ENCODE data around the gene UQCC3. TPM values are rescaled to one million over a fixed set of nuclear protein-coding genes. Genes with fewer than 3 reads are reported as not detected.

The UQCC3 gene, protein sequence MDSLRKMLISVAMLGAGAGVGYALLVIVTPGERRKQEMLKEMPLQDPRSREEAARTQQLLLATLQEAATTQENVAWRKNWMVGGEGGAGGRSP
- 27.0 to 39.9 TPM (median 36.2 TPM) in 5 replicates for total RNA-seq (2022; extraction: Qiagen RNA extraction)

DNA sequence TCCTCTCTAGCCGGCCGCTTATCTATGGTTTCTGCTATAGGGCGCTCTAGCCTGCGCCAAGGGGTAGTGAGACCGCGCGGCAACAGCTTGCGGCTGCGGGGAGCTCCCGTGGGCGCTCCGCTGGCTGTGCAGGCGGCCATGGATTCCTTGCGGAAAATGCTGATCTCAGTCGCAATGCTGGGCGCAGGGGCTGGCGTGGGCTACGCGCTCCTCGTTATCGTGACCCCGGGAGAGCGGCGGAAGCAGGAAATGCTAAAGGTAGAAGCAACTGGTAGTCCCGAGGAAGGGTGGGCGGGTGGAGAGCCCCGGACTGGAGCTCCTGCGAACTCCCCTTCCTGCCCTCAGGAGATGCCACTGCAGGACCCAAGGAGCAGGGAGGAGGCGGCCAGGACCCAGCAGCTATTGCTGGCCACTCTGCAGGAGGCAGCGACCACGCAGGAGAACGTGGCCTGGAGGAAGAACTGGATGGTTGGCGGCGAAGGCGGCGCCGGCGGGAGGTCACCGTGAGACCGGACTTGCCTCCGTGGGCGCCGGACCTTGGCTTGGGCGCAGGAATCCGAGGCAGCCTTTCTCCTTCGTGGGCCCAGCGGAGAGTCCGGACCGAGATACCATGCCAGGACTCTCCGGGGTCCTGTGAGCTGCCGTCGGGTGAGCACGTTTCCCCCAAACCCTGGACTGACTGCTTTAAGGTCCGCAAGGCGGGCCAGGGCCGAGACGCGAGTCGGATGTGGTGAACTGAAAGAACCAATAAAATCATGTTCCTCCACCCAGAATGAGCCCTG is at the start of gene UQCC3, which contains the start of gene LBHD1:
Gene UQCC3, plus strand, starts transcription at position 66 of the 782 bp plus-strand sequence. Its CDS starts 73 bp downstream, at position 139.
Gene LBHD1, minus strand, starts transcription at position 660 of the 782 bp plus-strand sequence. CDS start 2,236 bp downstream, outside the sequence.

DNA sequence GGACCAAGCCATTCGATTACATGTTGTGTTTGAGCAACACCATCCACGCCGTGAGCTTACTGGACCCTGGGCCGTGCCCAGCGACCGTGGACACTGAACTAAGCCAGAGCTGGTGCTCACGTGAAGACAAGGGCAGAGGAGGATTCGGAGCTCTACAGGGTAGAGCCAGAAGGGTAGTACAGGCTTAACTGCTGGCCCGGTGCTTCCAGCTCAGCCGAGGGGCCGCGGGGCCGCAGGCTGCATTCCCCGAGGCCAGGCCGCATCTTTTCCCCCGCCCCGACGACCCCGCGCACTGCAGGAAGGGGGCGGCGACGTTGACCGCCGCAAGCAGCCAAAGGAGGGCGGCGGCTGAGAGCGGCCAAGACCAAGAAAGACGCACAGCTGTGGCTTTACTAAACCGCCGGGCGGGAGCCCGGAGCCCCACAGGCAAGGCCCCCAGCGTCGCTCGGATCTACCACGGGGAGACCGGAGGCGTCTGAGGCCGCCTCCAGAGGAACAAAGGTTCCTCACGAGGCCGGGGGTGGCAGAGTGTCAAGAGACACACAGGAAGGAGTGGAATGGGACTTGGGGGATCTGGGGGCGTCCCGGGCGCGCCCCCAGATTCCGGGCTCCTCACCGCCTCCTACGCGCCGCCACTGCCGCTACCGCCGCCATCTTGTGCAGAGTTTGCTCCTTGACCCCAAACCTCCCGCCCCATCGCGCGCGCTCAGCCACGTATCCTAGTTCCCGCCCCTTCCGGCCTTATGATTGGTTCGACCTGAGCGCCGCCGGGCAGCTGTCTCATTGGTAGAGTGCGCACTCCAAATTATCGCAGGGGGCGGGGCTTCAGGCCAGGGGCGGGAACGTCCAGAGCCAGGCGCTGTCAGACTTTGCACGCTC is 25.3 kb upstream of the UQCC3 start, which contains the start of gene GANAB:
Gene GANAB, minus strand, starts transcription at position 668 of the 879 bp plus-strand sequence. Its CDS starts 14 bp downstream, at position 654.

GRCh38 chr11:62665075-62665598 is 6.3 kb upstream of the UQCC3 start, which contains the start of the genes C11orf98 and CSKMT:
Gene C11orf98, minus strand, starts transcription at chr11:62665210. Its CDS starts 41 bp downstream, at chr11:62665169.
Gene CSKMT, plus strand, starts transcription at chr11:62665312. Its CDS starts 568 bp downstream, at chr11:62665880.

DNA sequence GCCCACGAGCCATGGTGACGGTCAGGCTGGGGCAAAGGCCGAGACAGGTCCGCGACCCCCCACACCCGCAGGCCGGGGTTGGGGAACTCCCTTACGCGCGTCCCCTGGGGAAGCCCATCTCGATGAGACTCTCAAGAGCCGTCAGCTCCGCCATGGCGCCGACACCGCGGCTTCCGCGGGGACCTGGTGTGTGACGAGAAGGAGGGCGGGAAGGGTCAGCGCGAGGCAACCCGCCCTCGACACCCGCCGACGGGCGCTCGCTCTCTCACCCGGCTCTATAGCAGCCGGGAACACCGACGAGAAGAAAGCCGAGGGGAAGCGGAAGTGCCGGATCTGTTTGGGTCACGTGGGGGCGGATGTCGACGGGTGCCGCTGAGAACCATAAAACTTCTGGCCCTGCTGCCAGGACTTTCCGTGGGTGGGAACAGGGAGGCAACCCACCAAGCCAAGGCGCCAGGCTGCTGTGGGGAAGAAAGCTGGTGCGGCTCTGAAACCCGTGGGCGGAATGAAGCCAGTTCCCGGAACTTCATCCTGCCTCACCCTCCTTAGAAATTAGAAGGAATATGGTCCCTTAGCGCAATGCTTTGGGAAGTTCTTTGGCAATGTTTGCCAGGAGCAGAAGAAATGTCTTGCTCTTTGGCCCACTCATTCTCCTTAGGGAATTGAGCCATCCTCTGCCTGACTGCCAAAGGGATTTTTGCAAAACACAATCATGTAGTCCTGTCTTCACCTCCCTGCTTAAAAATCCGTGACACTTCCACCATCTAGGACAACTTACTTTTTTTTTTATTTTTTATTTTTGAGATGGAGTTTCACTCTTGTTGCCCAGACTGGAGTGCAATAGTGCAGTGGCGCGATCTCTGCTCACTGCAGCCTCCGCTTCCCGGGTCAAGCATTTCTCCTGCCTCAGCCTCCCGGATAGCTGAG is 7.6 kb downstream of the UQCC3 start, which contains the start of gene UBXN1:
Gene UBXN1, minus strand, starts transcription at position 304 of the 927 bp plus-strand sequence. Its CDS starts 150 bp downstream, at position 154.

GRCh38 chr11:62689421-62690183 is 18.1 kb downstream of the UQCC3 start, which contains the start of gene LRRN4CL:
Gene LRRN4CL, minus strand, starts transcription at chr11:62689530. Its CDS starts 1,022 bp downstream, at chr11:62688508.

DNA sequence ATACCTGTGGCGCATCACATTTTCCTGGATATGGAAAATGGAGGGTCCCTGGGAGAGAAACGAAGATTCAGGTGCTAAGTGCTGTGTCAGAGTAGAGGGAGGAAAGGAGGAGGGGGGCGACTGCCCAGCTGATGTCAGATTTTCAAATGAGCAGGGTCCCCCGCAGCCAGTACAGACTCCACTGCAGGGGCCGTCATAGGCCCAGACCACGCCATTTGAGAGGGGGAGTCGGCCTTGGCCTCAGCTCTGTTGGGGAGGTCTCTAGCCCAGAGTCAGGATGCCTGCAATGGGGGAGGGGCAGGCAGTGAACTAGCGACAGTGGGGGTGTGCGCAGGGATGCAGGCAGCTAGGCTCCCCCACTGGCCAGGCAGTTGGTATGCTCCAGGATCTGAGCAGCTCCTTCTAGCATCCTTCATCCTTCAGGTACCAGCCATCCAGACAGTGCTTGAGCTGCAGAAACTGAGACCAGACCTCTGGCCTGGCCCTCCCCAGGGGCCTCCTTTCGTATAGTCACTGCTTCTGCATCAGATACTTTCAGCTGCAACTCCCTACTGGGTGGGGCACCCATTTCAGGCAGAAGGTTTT is 35.9 kb downstream of the UQCC3 start, which contains the start of the genes BSCL2 and GNG3:
Gene BSCL2, minus strand, starts transcription at position 148 of the 585 bp plus-strand sequence. CDS start 229 bp downstream, outside the sequence.
Gene GNG3, plus strand, starts transcription at position 400 of the 585 bp plus-strand sequence. CDS start 620 bp downstream, outside the sequence.

Other genes starting within 250 kb of the UQCC3 start
- 288 to 390 TPM (median 357 TPM) in 5 replicates for gene AHNAK, start 124.9 kb upstream of the UQCC3 start, total RNA-seq (2022; extraction: Qiagen RNA extraction)
- gene EEF1G, start 97.8 kb upstream of the UQCC3 start, total RNA-seq (2022; extraction: Qiagen RNA extraction): 1,940 to 2,067 TPM (median 1,987 TPM) in 5 replicates
- 13.6 to 16.7 TPM (median 16.4 TPM) in 5 replicates for gene TUT1, start 80.2 kb upstream of the UQCC3 start, total RNA-seq (2022; extraction: Qiagen RNA extraction)
- 84.2 to 90.9 TPM (median 87.8 TPM) in 5 replicates for gene MTA2, start 69.8 kb upstream of the UQCC3 start, total RNA-seq (2022; extraction: Qiagen RNA extraction)
- gene EML3, start 58.9 kb upstream of the UQCC3 start, total RNA-seq (2022; extraction: Qiagen RNA extraction): 18.3 to 27.8 TPM (median 22.2 TPM) in 5 replicates
- 3.5 to 4.8 TPM (median 4.3 TPM) in 5 replicates for gene ROM1, start 58.4 kb upstream of the UQCC3 start, total RNA-seq (2022; extraction: Qiagen RNA extraction)
- 40.7 to 59.1 TPM (median 53.6 TPM) in 5 replicates for gene B3GAT3, start 49.7 kb upstream of the UQCC3 start, total RNA-seq (2022; extraction: Qiagen RNA extraction)
- 226 to 272 TPM (median 254 TPM) in 5 replicates for gene GANAB, start 25.1 kb upstream of the UQCC3 start, total RNA-seq (2022; extraction: Qiagen RNA extraction)
- 16.6 to 22.4 TPM (median 21.4 TPM) in 5 replicates for gene INTS5, start 18.4 kb upstream of the UQCC3 start, total RNA-seq (2022; extraction: Qiagen RNA extraction)
- 120 to 142 TPM (median 133 TPM) in 5 replicates for gene C11orf98, start 6.5 kb upstream of the UQCC3 start, total RNA-seq (2022; extraction: Qiagen RNA extraction)
- 9.8 to 16.3 TPM (median 14.4 TPM) in 5 replicates for gene CSKMT, start 6.4 kb upstream of the UQCC3 start, total RNA-seq (2022; extraction: Qiagen RNA extraction)
- gene LBHD1, start 594 bp downstream of the UQCC3 start, total RNA-seq (2022; extraction: Qiagen RNA extraction): 3.1 to 5.1 TPM (median 4.6 TPM) in 5 replicates
- gene UBXN1, start 7.4 kb downstream of the UQCC3 start, total RNA-seq (2022; extraction: Qiagen RNA extraction): 102 to 125 TPM (median 116 TPM) in 5 replicates
- 0.06 to 0.24 TPM (median 0.09 TPM) in 4 of 5 replicates, not detected in the other for gene LRRN4CL, start 17.9 kb downstream of the UQCC3 start, total RNA-seq (2022; extraction: Qiagen RNA extraction)
- 54.7 to 81.4 TPM (median 71.3 TPM) in 5 replicates for gene BSCL2, start 35.8 kb downstream of the UQCC3 start, total RNA-seq (2022; extraction: Qiagen RNA extraction)
- not detected in 5 replicates for gene GNG3, start 36.0 kb downstream of the UQCC3 start, total RNA-seq (2022; extraction: Qiagen RNA extraction)
- gene HNRNPUL2, start 55.8 kb downstream of the UQCC3 start, total RNA-seq (2022; extraction: Qiagen RNA extraction): 36.4 to 41.5 TPM (median 40.5 TPM) in 5 replicates
- gene TTC9C, start 56.8 kb downstream of the UQCC3 start, total RNA-seq (2022; extraction: Qiagen RNA extraction): 28.9 to 34.9 TPM (median 31.7 TPM) in 5 replicates
- gene ZBTB3, start 82.5 kb downstream of the UQCC3 start, total RNA-seq (2022; extraction: Qiagen RNA extraction): 1.1 to 1.8 TPM (median 1.6 TPM) in 5 replicates
- gene POLR2G, start 89.9 kb downstream of the UQCC3 start, total RNA-seq (2022; extraction: Qiagen RNA extraction): 165 to 180 TPM (median 178 TPM) in 5 replicates
- gene TAF6L, start 99.7 kb downstream of the UQCC3 start, total RNA-seq (2022; extraction: Qiagen RNA extraction): 11.7 to 16.5 TPM (median 12.7 TPM) in 5 replicates
- 78.3 to 95.8 TPM (median 85.2 TPM) in 5 replicates for gene TMEM179B, start 115.7 kb downstream of the UQCC3 start, total RNA-seq (2022; extraction: Qiagen RNA extraction)
- gene TMEM223, start 120.3 kb downstream of the UQCC3 start, total RNA-seq (2022; extraction: Qiagen RNA extraction): 18.5 to 27.8 TPM (median 26.5 TPM) in 5 replicates
- 41.1 to 56.6 TPM (median 51.1 TPM) in 5 replicates for gene NXF1, start 133.8 kb downstream of the UQCC3 start, total RNA-seq (2022; extraction: Qiagen RNA extraction)
- gene STX5, start 160.4 kb downstream of the UQCC3 start, total RNA-seq (2022; extraction: Qiagen RNA extraction): 19.5 to 24.9 TPM (median 24.1 TPM) in 5 replicates
- not detected in 5 replicates for gene TEX54, start 161.2 kb downstream of the UQCC3 start, total RNA-seq (2022; extraction: Qiagen RNA extraction)
- 74.3 to 86.7 TPM (median 77.3 TPM) in 5 replicates for gene WDR74, start 167.9 kb downstream of the UQCC3 start, total RNA-seq (2022; extraction: Qiagen RNA extraction)
- 846 to 1,033 TPM (median 970 TPM) in 5 replicates for gene SLC3A2, start 209.2 kb downstream of the UQCC3 start, total RNA-seq (2022; extraction: Qiagen RNA extraction)
- gene CHRM1, start 249.7 kb downstream of the UQCC3 start, total RNA-seq (2022; extraction: Qiagen RNA extraction): 0.06 to 0.21 TPM (median 0.10 TPM) in 5 replicates

All from A549 treated with Mapracorat at 1 μM for 4 hours (cell line).